GM21526 (cell line): ENCODE measurements around the gene OOSP2.

ENCODE experiments used
- ATAC-seq: cut with Tn5 transposase; IDR thresholded peaks from one replicate; pipeline ENCODE4 v1.9.1; 2021; ENCODE audit warnings: moderate library complexity; ENCODE audit not compliant: unreplicated experiment, low FRiP score

Gene OOSP2

DNA sequence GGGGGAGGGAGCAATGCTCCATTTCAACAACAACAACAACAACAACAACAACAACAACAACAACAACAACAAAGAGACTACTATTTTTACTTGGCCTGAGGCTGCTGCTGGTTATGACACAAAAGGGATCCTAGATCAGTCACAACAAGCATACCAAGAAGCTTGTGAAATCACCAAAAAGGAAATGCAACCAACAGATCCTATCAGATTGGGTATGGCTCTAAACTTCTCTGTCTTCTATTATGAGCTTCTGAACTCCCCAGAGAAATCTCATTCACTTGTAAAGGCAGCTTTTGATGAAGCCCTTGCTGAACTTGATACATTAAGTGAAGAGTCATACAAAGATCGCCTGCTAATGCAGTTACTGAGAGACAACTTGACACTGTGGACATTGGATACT is 37.8 kb downstream of the OOSP2 start:
- no peak for ATAC-seq

GRCh38 chr11:60078745-60079144 is 38.5 kb downstream of the OOSP2 start:
- ATAC-seq: no peak

DNA sequence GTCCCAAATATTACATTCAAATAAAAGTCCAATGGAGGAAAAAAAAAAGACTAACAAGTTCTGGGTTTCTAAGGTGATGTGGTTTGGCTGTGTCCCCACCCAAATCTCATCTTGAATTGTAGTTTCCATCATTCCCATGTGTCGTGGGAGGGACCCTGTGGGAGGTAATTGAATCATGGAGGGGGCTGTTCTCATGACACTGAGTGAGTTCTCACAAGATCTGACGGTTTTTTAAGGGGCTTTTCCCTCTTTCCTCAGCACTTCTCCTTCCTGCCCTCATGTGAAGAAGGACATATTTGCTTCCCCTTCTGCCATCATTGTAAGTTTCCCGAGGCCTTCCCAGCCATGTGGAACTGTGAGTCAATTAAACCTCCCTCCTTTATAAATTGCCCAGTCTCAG is 40.3 kb downstream of the OOSP2 start:
- ATAC-seq: no peak

- no peak for ATAC-seq
Observed at GRCh38 chr11:60084631-60085273, 44.5 kb downstream of the OOSP2 start.

DNA sequence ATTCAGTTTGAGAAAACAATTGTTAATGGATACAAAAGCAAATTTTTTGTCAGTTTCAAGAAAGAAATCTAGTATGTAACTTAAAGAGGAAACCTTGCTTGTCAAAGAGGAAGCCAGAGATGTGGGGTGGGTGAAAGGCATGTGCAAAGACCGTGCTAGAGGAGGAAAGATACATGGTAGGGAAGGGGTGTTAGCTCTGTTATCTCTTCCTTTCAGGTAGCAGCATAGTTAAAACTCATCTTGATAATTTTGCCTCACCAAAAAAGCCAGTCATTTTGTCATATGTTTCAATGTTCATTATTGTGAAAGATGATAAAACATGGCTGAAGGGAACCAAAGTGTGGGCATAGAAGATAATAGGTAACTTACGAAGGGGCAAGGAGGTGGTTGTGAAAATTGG is 45.7 kb downstream of the OOSP2 start:
- ATAC-seq: no peak

GRCh38 chr11:60087239-60087638 is 47.0 kb downstream of the OOSP2 start:
- no peak for ATAC-seq

DNA sequence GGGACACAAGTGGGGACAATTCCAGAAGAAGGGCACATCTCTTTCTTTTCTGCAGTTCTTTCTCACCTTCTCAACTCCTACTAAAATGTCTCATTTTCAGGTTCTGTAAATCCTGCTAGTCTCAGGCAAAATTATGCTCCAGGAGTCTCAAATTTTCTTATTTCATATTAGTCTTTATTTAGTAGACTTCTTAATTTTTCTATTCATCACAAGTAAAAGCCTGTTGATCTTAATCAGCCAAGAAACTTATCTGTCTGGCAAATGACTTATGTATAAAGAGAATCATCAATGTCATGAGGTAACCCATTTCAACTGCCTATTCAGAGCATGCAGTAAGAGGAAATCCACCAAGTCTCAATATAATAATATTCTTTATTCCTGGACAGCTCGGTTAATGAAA is 48.2 kb downstream of the OOSP2 start, which contains the start of gene MS4A2:
TSS of gene MS4A2 (plus strand) at position 301 of the 400 bp plus-strand sequence. CDS start 102 bp downstream, outside the sequence.
- ATAC-seq: no peak

GRCh38 chr11:60095477-60096120 is 55.4 kb downstream of the OOSP2 start:
- no peak for ATAC-seq

DNA sequence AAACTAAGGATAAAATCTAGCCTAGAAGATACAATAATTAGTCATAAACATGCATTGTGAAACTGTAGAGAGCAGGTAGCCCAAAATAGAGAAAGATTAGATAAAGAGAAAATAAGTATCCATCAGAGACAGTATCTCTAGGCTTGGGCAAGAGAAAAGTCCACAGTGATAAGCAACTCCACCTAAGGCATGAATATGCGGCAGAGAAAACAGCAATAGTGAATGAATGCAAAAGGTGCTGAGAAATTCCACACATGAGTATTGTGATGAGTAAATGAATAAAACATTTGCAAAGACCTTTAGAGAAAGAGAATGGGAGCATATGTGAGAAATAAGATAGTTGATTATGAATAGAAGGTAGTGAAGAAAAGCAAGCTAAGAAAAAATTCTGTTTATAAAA is 57.0 kb downstream of the OOSP2 start:
- ATAC-seq: no peak
